Measurements from ENCODE around the gene KIF27. TPM values are rescaled to one million over a fixed set of nuclear protein-coding genes. Genes with fewer than 3 reads are reported as not detected.

Gene KIF27
- total and polyA plus RNA-seq, 10 of the 15 experiments (the other 5 are each of a cell fraction or from before 2014, with no cell fraction given): 0.64 to 3.3 (median 1.3) TPM

- WGBS (ENCODE audit: insufficient coverage, insufficient replicate concordance, low lambda C conversion rate, missing lambda C conversion rate): 94% methylated on average over 4 of the region's 4 CpGs
- ChIA-PET RAD21 (ENCODE audit: unreplicated experiment) (no interaction called here), POLR2A (interaction anchor here (1.0 to 1.5 kb wide), 2 partner anchors 22 to 23 kb away, joined by 3 to 5 read pairs; partner anchors contain the start of genes HNRNPK and RMI1), CTCF (no interaction called here), SMC1A (ENCODE audit: uncharacterized antibody, unreplicated experiment) (no interaction called here)
- H3K36me3 ChIP-seq (ENCODE audit: control insufficient read depth in 2 of 2, insufficient read depth in 2 of 2, low read length in 1 of 2): peaks cover 0 to 4% of the 10 kb centered on the region in 2 experiments; a peak in 1 of 4 replicates
- no peak overlapping the region; the same call in 1 of the 2 replicates for H3K9ac ChIP-seq (ENCODE audit: control insufficient read depth, insufficient read depth, low read length)
- in situ Hi-C loops (cut with MboI) (no loop called here), intact Hi-C loops (cut with micrococcal nuclease; ENCODE audit: unreplicated experiment) (no loop called here)
- FAIRE-seq (no peak), DNase-seq (ENCODE audit: low read depth, low spot score) (no peak), ATAC-seq (no peak)
- no peak overlapping the region for H3K27ac ChIP-seq (ENCODE audit: control insufficient read depth, insufficient read depth)
- H3K9me3 ChIP-seq (replicated peaks; ENCODE audit: control insufficient read depth, insufficient read depth, low read length): no peaks in the 10 kb centered on the region
- H3K4me2 ChIP-seq (ENCODE audit: control insufficient read depth, insufficient read depth): peak overlapping the region; percentile 98
- H3K4me3 ChIP-seq: peak overlapping the region; percentile 85
- peak overlapping the region; percentile 91 for H2AFZ ChIP-seq (ENCODE audit: control insufficient read depth, low read depth, low read length)
- TF ChIP-seq CREB1 (IDR thresholded peaks at IDR 0.05; ENCODE audit: low read depth) (no peak), IRF5 (IDR thresholded peaks at IDR 0.05; ENCODE audit: borderline replicate concordance) (no peak), NBN (IDR thresholded peaks at IDR 0.05) (no peak), LARP7 (IDR thresholded peaks at IDR 0.05) (no peak), RELB (IDR thresholded peaks at IDR 0.05; ENCODE audit: low read depth) (no peak), SMARCA5 (IDR thresholded peaks at IDR 0.05) (no peak)
- no peaks in the 10 kb centered on the region for H3K27me3 ChIP-seq (replicated peaks in 1 of 2; ENCODE audit: control insufficient read depth in 2 of 2, insufficient read depth in 2 of 2, low read length in 1 of 2)
- H3K79me2 ChIP-seq (ENCODE audit: control insufficient read depth, insufficient read depth, low read length): no peaks in the 10 kb centered on the region; the same call in 1 of the 2 replicates
- no peaks in the 10 kb centered on the region for H3K4me1 ChIP-seq (ENCODE audit: control insufficient read depth, insufficient read depth, low read length)
- H4K20me1 ChIP-seq (ENCODE audit: control insufficient read depth, insufficient read depth): no peaks in the 10 kb centered on the region
- BruUV-seq (replicated peaks): no TSS peak
Measured at GRCh38 chr9:83957248-83957513, 35.9 kb upstream of the KIF27 start.

Measured in GM12878 (cell line).